Middle frontal gyrus (tissue), 1 donor: ENCODE data around the gene RAPGEF5.

Experiments
- DNase-seq: peaks from one replicate; pipeline ENCODE4 v3.0.0-alpha.2; 2015; ENCODE audit warnings: low spot score; ENCODE audit errors: extremely low spot score

The RAPGEF5 gene

GRCh38 chr7:22317632-22318031 is 39.3 kb downstream of the RAPGEF5 start:
- no peak for DNase-seq

DNA sequence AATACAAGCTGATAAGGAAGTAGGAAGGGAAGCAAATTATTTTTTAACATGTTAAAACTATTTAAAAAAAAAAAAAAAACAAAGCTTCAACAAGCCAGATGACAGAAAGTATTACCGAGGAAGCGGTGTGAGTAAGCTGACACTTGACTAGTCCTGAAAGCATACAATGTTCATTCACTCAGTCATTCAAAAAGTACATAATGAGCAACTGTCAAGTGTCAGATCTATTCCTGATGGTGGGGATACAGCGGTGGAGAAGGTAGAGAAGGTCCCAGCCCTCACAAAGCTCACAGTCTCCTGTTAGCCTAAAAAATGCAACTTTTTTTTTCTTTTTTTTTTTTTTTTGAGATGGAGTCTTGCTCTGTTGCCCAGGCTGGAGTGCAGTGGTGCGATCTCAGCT is 40.0 kb downstream of the RAPGEF5 start:
- DNase-seq, result no peak

DNA sequence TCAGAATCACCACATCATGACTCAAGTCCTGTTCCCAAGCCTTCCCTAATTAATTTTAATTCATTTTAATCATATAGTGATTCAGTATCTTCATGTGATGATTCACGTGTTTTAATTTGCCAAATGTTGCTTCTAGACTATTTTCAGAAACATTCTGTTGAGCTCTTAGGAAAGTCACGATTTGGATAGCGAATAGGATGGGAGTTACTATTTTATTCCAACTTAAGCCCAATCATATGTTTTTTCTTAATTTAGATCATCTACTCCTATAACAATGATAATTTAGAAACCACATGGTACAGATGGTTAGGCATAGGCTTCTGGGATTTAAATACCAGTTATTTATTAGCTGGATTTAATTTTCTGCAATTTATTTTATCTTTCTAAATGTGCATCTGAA is 49.1 kb downstream of the RAPGEF5 start:
- no peak for DNase-seq

GRCh38 chr7:22305706-22306105 is 51.2 kb downstream of the RAPGEF5 start:
- no peak for DNase-seq

GRCh38 chr7:22302951-22303423 is 54.0 kb downstream of the RAPGEF5 start:
- DNase-seq, result peak; percentile 33

DNA sequence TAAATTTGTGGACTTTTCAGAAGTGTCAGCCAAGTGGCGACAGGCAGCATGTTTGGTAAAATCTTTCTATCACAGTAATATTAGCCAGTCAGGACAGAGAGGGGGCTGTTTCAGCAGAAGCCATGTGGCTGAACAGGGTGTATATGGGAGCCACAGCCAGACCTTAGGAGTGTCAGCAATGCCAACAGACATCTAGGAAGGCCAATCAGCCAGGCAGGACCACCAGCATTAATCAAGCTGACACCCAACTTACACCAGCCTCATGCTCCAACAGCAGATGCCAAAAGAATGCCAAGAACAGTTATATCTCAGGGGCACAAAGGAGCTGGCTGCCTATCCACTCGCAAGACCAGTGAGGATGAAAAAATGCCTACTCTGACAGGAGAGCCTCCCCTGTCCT is 54.8 kb downstream of the RAPGEF5 start:
- DNase-seq, result no peak

GRCh38 chr7:22301790-22302189 is 55.2 kb downstream of the RAPGEF5 start:
- DNase-seq, result no peak

DNA sequence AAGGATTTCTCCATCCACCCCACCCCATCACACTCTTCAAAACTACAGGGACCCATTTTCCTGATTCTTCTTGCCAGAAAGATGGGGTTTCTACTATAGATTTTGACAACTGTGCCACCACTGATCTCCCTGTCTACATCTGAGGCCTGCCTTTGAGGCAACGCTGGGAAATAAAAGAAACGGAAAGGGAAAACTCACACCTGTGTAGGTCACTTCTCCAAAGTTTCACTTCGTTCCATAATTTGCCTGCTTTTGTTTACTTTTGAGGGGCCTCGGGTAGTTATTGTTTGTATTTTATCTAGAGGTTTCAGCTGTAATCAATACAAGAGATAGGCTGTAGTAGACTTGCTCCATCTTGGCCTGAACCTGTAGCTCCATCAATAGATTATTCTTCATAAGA is 56.1 kb downstream of the RAPGEF5 start:
- DNase-seq, result no peak

- DNase-seq, result no peak
These were observed 60.0 kb downstream of the RAPGEF5 start for GRCh38 chr7:22296916-22297315.

GRCh38 chr7:22296265-22296566 is 60.7 kb downstream of the RAPGEF5 start:
- no peak for DNase-seq

DNA sequence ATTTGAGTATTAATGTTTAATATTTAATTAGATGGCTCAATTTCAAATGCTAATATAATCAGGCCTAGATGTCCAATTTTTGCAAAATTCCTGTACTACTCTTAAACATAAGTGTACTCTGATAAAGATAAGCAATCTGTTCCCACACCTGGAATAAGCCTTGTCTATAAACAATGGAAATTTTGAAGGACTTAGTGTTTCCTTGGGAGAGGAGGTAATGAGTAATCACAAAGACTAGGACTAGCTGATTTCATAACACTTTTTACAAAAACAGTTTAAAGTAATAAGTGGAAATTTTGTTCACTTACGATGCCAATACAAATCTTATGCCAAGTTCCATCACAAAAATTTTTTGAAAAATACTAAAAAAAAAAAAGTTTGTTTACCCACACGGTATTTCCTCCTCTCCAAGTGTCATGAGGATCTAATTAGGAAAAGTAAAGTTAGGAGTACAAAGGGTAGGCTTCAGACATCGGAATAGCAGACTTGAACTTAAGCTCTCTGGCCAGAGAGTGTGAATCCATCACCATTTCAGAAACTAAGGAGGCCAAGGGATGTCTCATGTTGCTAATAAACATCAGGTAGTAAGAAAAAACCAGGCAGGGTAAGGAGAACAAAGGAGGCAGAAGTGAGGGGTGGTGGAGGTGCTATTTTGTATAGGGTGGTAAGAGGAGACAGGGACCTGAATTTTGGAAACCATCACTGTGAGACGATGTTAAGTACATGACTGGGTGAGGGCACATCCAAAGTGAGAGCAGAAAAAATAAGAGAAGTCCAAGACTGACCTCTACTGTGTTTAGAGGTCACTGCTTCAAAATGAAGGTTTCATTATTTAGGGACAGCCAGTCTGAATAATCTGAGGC is 61.3 kb downstream of the RAPGEF5 start:
- DNase-seq, result no peak

GRCh38 chr7:22292531-22292930 is 64.4 kb downstream of the RAPGEF5 start:
- no peak for DNase-seq

- no peak for DNase-seq
These were observed 65.0 kb downstream of the RAPGEF5 start for GRCh38 chr7:22291977-22292376.

GRCh38 chr7:22288202-22288601 is 68.8 kb downstream of the RAPGEF5 start:
- no peak for DNase-seq

- DNase-seq, result no peak
These were observed 69.5 kb downstream of the RAPGEF5 start for GRCh38 chr7:22287412-22287811.

- DNase-seq, result no peak
These were observed 70.5 kb downstream of the RAPGEF5 start for GRCh38 chr7:22286436-22286835.

DNA sequence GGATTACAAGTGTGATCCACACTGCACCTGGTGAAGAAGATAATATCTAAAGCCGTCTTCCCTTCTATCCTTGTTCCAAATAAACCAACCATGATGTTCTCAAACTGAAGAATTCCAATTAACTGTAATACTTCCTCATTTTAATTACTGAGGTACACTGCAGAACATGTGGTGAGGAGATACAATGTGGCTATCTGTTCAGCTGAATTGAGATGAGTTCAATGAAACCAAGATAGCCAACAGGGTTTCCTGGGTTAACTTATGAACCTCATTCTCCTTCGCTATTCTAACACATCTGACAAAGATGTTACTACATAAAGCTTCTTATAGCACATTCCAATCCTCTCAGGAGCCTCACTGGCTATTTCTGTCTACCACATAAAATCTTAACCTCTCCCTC is 75.5 kb downstream of the RAPGEF5 start:
- DNase-seq, result no peak

DNA sequence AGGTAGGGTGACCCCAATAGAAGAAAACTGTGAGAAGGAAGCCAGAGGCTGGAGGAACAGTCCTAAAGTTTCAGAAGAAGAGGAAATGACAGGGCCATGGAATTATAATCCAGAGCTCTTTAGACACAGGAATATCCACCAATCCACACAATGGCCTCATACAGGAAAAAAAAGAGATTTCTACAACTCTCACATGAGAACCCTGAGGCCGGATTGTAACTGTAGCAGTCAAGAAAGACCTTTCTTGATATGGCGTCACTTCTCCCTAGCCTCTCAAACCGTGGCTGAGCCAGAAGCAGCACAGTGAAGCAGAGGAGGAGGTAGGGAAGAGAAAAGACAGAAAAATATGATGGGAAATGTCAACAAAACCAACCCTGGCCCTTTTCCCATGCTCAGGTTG is 76.9 kb downstream of the RAPGEF5 start:
- no peak for DNase-seq

DNA sequence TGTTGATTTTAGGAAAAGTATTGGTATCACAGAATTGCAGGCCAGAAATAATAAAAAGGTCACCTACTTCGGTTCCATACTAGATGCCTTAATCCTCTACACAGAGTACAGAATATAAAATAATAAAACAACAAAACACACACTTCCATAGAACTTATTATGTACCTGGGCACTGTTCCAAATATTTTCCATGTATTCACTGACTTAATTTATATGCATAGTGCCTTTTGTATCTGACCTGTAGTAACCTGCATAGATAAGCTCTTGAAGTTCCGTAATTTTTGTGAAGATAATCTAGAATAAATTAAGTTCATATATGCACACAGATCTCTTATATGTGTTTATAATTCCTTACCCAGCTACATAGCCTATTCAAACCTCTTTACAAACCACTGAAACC is 78.3 kb downstream of the RAPGEF5 start:
- no peak for DNase-seq

GRCh38 chr7:22277375-22277774 is 79.6 kb downstream of the RAPGEF5 start:
- DNase-seq, result no peak

- DNase-seq, result no peak
These were observed 81.3 kb downstream of the RAPGEF5 start for GRCh38 chr7:22275661-22276060.

DNA sequence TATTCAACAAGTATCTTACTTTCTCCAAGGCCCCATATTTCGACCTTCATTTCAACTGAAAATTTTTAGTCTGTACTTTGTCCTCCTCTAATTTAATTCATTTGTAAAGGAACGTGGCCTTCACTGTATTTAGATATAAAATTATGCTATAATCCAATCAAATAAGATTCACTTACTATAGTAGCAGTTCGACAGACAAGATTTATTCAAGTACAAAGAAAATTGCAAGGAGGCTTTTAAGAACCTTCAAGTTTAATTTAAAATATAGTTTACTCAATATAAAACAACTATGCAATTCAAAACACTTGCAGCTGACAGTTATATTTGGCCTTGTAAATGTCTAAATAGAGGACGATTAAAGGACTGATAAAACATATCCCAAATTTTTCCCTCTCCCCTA is 85.6 kb downstream of the RAPGEF5 start:
- DNase-seq, result no peak

- DNase-seq, result no peak
These were observed 86.6 kb downstream of the RAPGEF5 start for GRCh38 chr7:22270371-22270770.

DNA sequence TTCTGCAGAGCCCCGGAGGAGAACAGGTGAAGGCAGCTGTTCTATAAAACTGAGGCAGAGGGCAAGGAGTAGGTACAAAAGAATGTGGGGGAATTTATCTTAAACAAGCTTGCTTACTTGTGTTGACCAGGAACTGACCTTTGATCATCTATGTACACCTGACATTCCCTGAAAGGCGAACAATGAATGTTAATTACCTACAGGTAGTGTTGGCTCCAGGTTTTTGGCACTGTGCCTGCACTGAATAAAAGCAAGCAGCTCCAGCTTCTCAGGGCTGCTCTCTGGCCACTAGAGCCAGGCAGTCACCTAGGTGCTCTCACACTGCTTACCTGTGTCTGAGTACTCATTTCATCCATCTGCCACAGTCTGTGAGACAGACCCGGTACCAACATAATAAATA is 87.0 kb downstream of the RAPGEF5 start:
- no peak for DNase-seq
